ENCODE data around the gene TPCN2.

The TPCN2 gene

DNA sequence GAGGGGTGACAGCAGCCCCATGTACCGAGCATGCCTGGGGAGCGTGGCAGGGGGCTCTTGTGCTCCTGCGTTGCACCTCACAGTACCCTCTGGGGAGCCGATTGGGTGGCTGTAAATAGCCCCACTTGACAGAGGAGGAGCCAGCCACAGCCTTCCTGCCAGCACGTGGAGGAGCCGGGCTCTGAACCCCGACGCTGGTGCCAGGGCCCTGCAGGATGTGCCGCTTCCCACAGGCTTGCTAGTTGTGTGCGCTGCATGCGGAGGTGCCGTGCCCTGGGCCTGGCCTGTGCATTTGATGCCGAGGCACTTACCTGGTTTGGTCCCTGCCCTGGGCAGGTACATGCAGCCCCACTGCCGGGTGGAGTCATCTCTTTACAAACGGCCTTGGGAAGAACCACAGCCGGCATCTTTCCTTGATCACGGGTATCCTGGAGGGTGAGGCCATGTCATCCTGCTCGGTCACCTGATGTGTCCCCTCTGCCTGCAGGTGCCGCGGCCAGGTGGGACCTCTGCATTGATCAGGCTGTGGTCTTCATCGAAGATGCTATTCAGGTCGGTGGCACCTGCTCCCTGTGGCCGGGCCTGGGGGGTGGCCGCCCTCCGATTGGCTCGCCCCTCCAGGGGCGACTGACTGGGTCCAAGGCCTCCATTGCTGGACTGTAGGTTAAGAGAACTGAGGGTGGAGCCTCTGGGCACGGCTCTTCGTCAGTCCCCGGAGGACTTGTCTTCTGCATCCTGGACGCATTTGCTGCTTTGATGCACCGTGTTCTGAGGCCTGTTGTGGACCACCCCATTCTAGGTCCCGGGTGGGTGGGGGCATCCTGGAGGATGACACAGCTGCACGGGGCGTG lies 5.0 kb downstream of the TPCN2 start:
- H3K4me3 ChIP-seq (ENCODE audit: low read depth, low read length): no peak overlapping the region
- no peak for DNase-seq (ENCODE audit: low read depth)

DNA sequence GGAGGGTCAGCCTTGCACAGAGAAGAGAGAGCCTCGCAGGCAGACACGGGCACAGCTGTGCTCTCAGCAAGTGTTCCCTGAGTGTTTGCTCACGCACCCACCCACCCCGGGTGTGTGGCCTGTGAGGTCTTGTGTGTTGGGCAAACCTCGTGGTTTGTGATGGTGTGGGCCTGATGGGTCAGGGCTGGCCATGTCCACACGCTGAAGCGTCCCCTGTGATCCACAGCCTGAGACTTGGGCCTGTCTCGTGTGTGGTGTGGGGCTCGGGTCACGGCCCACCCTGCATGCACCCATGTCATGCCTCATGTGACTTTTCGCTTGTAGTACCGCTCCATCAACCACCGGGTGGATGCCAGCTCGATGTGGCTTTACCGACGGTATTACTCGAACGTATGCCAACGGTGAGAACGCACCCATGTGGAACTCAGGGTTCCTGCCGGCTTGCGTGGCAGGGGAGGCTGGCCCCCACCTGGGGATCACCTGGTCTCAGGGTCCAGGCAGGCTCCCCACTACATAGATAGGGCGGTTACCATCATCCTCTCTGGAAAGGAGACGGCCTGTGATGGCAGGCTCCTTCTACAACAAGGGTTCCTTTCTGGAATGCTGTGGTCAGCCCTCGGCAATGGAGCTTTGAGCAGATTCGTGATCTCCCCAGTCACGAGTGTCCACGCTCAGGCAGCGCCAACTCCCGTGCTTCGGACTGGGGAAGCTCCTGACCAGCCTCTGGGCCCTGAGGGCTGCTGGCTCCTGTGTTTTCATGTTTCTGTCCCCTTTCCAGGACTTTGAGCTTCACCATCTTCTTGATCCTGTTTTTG lies 5.9 kb downstream of the TPCN2 start:
- H3K4me3 ChIP-seq (ENCODE audit: low read depth, low read length): no peak overlapping the region
- DNase-seq (ENCODE audit: low read depth): no peak

DNA sequence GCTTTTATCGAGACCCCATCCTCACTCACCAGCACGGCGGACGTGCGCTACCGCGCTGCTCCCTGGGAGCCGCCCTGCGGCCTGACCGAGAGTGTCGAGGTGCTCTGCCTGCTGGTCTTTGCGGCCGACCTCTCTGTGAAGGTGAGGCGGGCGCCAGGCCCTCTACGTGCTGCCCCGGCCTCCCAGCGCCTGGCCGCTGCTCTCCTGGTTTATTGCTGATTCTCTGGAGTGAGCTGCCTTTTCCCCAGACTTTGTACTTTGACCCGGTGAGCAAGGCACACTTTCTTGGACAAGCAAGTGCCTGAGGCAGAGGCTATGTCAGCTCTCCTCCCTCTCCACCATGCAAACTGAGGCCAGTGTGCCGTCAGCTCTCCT lies 6.5 kb downstream of the TPCN2 start:
- no peak for DNase-seq (ENCODE audit: low read depth)
- H3K4me3 ChIP-seq (ENCODE audit: low read depth, low read length): no peak overlapping the region

DNA sequence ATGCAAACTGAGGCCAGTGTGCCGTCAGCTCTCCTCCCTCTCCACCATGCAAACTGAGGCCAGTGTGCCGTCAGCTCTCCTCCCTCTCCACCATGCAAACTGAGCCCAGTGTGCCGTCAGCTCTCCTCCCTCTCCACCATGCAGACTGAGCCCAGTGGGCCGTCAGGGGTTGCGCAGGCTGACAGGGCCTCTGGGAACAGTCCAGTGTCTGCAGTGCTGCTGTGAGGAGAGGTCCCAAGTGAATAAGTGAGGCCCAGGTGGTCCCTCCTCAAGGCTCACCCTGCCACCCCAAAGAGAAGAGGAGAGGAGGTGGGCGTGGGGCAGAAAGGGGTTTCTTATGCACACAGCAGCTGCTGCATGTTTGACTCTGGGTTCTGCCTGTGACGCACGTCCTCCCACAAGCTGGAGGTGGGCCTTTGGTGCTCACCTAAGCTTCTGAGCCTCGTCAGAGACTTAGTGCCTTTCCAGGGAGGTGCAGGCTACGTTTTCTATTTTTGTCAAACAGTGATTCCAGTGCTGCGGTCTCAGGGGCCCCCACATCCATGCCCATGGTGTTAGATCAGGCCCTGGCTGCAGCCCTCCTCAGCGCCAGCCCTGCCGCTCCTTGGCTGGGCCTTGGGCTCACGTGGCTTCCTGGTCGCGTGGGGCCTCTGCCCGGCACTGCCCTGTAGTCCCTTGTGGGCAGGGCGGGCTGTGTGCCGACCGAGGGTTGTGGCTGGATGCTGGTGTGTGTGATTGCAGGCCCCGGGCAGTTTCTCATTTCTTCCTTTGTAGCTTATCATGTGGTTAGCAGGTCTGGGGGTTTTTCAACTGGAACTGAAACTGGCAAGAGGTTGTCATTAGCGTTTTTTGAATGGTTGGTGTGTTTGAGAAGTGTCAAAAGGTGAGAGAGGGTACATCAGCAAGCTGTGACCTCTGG lies 7.1 kb downstream of the TPCN2 start:
- H3K4me3 ChIP-seq (ENCODE audit: low read depth, low read length): no peak overlapping the region
- DNase-seq (ENCODE audit: low read depth): no peak

DNA sequence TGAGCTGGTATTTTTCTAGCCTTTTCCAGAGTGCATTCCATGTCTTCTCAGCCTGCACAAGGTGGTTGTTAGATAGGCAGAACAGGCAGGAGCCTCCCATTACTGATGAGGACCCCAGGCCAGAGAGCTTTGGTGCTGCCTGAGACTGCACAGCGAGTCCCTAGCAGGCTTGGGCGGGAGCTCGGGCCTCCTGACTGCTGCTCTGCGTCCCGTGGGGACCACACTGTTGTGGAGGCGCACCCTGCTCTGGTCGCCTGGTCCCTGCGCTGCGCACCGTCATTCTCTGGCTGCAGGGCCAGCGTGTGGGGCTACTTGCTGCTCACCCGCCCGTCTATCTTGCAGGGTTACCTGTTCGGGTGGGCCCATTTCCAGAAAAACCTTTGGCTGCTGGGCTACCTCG lies 8.5 kb downstream of the TPCN2 start:
- DNase-seq (ENCODE audit: low read depth): no peak
- no peak overlapping the region for H3K4me3 ChIP-seq (ENCODE audit: low read depth, low read length)

DNA sequence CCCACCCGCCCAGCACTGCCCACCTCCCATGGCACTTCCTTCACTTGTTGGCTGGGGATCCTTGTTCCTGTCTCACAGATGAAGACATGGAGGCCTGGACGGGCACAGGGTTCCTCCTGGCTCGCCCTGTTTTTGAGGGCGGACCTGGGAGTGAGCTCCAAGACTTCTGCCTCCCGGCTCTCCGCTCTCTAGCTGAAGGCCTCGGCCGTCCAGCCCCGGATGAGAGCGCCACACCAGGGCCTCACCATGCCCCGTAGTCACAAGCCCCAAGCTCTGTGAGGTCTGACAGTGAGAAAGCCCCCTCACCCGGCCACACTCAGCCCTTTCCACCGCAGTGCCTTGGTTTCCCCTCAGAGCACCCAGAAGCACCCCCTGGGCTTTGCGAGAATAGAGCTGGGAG lies 9.1 kb downstream of the TPCN2 start:
- H3K4me3 ChIP-seq (ENCODE audit: low read depth, low read length): no peak overlapping the region
- DNase-seq (ENCODE audit: low read depth): no peak

DNA sequence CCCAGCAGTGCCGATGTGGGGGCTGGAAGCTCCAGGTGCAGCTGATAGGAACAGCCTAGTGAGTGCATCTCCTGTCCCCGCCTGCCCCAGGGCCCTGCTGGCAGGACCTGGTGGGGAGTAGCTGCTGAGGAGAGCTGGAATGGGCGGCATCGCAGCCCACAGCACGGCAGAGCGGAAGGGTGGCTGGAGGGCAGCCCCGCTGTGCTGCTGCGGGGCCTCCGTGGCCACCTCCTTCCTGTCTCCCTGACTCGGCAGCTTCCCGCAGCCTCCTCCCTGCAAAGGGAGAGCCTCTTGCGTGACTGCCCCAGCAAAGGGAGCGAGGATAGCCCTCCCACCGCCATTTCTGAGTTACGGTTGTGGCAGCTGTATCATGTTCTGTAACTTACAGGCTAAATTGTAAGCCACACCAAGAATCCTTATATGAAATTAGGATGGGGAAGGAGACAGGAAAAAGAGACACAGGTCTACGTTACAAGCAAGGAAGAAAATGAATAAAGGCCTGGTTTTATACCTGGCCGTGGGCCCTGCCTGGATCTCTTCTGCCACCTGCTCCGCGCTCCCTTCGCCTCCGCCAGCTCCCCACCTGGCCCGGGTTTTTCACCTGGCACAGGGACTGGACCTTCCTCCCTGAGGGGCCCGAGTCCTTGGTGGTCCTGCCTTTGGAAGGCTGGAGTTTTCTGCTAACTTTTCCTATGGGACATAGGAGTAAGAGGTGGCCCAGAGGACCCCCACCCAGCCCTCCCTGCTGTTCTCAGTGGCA lies 10.0 kb downstream of the TPCN2 start:
- no peak for DNase-seq (ENCODE audit: low read depth)
- H3K4me3 ChIP-seq (ENCODE audit: low read depth, low read length): no peak overlapping the region

DNA sequence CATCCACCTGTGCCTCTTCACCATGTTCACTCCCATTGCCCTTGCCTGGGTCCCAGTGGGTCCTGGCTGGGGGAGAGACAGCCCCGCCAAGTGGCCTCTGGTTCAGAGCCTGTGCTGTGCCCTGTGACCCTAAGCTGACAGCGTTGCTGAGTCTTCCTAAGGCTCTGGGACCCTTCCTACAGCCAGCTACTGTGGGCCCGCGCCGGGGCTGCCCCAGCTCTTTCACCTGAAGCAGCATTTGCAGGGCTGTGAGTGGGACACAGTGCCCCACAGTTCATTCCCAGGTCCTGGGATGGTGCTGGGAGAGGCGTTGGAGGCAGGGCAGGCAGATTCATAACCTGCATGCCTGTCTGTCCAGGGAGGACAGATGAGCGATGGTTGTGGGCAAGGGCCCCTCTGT lies 10.7 kb downstream of the TPCN2 start:
- H3K4me3 ChIP-seq (ENCODE audit: low read depth, low read length): no peak overlapping the region

DNA sequence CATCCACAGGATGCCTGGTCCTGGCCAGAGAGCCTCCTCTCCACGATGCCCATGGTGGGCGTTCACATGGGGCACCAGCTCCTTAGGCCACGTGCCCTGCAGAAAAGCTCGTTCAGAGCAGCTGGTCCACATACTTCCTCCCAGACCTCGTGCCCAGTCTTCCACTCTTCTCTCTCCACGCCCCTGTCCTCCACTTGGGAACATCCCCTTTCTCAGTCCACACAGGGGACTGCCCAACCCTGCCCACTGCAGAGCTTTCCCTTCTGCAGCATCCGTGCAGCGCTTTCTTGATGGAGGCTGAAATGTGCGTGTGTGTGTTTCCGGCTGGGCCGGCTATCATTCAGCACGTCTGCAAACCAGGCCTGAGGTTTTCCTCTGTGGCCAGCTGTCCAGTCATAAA lies 11.3 kb downstream of the TPCN2 start:
- no peak overlapping the region for H3K4me3 ChIP-seq (ENCODE audit: low read depth, low read length)
- no peak for DNase-seq (ENCODE audit: low read depth)

More for the DNA sequence above, 10.7 kb downstream of the TPCN2 start:
- DNase-seq (ENCODE audit: low read depth): no peak

DNA sequence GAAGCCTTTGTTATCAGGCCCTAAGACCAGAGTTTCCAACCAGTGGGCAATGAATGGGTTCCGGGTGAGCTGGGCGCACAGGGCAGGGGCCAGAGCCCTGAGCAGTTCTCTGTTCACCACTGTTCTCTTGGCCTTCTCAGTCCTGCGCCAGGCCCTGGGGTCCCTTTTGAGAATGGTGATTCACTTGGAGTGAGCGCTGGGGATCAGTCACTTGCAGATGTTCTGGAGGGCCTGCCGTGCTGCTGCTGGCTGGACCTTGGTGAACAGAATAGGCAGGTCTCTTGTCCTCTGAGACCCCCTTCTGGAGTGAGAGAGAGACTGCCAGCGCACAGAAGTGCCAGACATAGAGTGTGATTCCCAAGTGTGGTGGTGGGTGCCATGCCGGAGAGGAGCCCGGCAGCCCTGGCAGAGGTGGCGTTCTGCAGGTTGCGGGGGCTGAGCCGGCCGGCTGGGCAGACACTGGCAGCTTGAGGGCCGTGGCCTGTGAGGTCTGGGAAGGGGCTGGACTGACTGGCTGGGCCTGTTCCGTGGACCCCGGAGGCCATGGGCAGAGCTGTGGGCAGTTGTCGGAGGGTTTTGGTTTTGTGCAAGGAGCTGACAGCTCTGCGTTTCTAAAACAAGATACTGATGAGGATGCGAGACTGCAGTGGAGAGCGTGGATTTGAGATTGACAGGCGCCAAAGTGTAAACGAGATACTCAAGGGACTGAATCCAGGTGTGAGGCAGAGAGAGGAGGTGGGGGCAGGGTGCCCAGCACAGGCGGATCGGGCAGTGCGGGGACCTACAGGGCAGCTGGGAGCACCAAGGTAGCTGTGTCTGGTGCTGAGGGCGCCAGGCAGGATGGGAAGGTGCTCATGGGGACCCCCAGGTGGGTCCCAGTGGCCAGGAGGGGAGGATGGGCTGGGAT lies 12.3 kb downstream of the TPCN2 start:
- no peak overlapping the region for H3K4me3 ChIP-seq (ENCODE audit: low read depth, low read length)
- no peak for DNase-seq (ENCODE audit: low read depth)

DNA sequence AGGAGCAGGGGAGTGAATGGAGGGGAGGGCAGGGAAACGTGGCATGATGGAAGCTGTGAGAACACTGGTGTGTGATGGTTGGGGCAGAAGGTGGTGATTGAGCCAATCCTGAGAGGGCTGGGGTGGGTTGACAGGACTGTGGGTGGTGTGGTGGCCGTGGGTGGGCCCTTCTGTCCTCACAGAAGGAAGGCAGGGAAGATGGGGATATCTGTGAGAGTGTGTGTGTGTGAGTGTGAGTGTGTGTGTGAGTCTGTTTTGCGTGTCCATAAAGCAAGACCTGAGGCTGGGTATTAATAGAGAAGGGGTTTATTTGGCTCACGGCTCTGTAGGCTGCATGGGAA lies 13.0 kb downstream of the TPCN2 start:
- DNase-seq (ENCODE audit: low read depth): no peak
- H3K4me3 ChIP-seq (ENCODE audit: low read depth, low read length): no peak overlapping the region

DNA sequence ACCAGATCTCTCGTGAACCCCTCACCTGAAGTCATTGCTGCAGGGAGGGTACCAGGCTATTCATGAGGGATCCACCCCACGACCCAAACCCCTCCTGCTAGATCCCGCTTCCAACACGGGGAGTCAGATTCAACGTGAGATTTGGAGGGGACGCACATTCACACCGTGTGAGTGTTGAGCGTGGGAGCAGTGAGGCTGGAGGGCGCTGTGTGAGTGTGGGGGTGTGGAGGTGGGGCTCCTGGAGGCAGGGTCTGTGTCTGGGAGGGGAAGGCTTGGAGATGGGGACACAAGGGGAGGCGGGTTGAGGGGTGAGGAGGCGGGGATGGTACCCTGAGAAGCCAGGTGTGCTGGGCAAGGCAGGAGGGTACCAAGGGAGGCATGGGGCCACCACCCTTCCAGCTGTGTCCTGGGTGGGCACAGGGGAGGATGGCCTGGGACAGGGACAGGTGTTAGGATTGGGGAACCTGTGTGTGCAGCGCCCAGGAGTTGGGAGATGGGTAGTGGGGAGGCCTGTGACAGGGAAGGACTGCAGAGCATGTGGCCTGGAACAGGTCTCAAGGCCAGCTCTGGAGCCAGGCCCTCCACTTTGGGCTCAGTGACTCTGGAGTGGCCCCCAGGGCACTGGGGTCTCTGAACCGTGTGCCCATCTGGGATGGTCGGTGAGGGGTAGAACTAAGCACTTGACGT lies 13.6 kb downstream of the TPCN2 start:
- no peak for DNase-seq (ENCODE audit: low read depth)
- no peak overlapping the region for H3K4me3 ChIP-seq (ENCODE audit: low read depth, low read length)

DNA sequence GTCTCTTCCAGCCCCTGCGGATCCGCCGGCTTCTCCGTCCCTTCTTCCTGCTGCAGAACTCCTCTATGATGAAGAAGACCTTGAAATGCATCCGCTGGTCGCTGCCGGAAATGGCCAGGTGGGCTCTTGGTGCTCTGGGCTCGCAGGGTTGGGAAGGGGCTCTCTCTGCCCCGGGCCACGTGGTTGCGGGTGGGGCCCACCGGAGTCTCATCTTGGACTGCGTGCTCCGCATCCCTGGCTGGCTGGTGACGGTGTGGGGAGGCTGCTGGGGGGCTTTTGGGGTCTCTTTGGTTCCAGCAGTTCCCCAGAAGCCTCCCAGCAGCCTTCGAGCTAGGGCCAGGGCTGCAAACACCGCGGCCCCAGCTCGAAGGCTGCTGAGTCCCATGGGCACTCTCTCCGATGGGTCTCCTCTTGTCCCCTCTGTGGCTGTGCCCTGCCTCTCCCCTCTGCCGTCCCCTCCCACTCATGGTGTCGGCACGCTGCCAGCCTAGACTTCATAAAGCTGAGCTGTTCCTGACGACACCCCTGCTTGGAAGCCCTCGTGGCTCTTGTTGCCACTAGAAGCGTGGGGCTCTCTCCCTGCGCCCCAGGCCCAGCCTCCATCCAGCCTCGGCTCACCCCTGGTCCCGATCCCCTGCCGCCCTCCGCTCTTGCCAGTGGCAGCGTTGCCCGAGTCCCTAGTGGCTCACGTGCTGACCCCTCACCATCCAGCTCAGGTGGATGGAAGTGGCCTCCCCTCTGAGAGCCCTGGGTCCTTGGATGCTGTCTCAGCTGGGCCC lies 14.3 kb downstream of the TPCN2 start:
- DNase-seq (ENCODE audit: low read depth): no peak
- no peak overlapping the region for H3K4me3 ChIP-seq (ENCODE audit: low read depth, low read length)

DNA sequence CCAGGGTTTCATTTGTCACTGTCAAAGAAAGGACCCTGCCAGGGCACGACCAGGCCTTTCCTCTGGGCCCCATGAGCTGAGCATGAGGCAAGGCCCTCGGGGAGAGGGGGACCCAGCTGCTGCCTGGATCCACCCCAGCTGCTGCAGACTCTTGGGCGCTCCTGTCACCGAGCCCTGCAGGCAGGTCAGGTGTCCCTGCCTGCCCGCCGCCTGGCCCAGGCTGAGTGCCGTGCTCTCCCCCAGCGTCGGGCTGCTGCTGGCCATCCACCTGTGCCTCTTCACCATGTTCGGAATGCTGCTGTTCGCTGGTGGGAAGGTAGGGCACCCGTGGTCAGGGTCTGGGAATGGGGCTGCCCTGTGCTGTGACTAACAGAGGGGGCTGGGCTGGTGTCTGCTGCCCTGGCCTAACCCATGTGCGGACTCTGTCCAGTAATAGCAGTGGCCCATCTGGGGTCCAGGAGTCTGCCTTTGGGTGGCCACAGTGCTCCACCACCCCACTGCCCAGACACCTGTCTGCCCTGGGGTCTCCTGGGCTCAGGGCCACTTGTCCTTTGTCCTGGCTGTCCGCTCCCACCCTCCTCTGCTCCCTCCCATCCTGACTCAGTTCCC lies 15.0 kb downstream of the TPCN2 start:
- no peak for DNase-seq (ENCODE audit: low read depth)
- no peak overlapping the region for H3K4me3 ChIP-seq (ENCODE audit: low read depth, low read length)

DNA sequence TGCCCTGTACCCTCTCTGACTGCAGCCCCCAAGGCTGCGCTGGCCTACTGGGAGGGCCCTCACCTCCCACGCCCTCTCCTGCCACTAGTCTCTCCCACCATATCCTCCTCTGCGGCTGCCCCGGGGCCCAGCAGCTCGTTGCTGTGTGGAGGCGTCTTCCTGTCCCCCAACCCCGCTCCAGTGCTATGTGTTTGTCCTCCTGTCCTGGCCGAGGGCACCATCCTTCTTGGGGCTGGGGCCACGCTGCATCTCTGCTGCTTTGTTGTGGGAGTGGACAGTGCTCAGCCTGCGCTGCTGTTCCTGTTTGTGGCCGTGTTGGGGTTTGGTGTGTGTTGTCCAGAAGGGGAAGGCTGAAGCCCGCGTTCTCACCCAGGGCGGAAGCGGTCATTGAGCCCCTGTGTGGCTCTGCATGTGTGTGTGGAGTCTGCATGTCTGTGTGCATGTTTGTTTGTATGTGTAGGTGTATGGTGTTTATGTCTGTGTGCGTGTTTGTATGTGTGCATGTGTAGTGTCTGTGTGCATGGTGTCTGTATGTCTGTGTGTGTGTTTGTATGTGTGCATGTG lies 15.7 kb downstream of the TPCN2 start:
- H3K4me3 ChIP-seq (ENCODE audit: low read depth, low read length): no peak overlapping the region
- no peak for DNase-seq (ENCODE audit: low read depth)

DNA sequence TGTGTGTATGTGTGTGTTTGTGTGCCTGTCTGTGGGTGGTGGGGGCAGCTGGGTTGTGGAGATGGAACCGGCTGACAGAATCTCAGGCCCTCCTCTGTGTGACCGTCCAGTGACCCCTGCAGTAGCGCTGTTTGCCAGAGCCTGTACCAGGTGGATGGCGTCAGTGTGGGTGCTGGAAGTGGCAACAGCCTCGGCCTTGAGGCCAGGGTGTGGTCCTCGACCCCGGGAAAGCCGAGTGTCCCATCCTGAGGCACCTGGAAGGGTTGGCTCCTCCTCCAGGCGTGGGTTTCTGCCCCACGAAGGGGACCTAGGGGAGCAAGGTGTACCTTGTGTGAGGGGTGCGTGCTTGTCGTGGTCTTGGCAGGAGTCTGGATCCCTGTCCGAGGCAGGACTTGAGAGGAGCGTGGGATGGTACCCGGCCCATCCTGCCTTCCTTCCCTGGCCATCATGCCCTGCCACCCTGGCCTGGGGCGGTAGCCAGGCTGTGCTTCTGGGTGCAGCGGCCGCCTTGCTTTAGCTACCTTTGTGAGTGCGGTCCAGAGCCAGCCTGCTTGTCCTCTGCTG lies 16.5 kb downstream of the TPCN2 start:
- DNase-seq (ENCODE audit: low read depth): no peak

More for the DNA sequence above, 16.5 kb downstream of the TPCN2 start:
- no peak overlapping the region for H3K4me3 ChIP-seq (ENCODE audit: low read depth, low read length)

All from skeletal muscle cell (primary cell).